NCI-H187 (cell line): ENCODE measurements around the gene PPP2R5B.

Source experiments
- DNase-seq, 2 experiments: peaks; one replicate each; lab custom pipeline; 2025; lab: John Stamatoyannopoulos, UW

The PPP2R5B gene

DNA sequence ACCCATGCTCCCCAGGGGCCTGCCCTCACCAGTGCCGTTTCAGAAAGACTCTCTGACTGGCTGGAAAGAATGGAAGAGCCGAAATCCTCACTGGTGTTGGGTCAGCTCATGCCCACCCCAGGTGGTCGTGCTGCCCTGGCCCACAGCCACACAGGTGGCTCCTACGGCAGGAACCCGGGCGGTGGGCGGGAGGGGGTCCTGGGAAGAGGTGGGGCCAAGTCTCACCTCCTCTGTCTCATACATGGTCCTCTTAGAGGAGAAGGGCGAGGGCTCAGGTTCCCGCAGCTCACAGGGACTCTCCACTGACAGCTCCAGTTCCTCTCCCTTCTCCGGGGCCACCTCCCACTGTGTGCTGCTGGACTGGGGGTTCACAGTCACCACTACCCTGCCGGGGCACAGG lies 15.7 kb upstream of the PPP2R5B start:
- no peak for DNase-seq

DNA sequence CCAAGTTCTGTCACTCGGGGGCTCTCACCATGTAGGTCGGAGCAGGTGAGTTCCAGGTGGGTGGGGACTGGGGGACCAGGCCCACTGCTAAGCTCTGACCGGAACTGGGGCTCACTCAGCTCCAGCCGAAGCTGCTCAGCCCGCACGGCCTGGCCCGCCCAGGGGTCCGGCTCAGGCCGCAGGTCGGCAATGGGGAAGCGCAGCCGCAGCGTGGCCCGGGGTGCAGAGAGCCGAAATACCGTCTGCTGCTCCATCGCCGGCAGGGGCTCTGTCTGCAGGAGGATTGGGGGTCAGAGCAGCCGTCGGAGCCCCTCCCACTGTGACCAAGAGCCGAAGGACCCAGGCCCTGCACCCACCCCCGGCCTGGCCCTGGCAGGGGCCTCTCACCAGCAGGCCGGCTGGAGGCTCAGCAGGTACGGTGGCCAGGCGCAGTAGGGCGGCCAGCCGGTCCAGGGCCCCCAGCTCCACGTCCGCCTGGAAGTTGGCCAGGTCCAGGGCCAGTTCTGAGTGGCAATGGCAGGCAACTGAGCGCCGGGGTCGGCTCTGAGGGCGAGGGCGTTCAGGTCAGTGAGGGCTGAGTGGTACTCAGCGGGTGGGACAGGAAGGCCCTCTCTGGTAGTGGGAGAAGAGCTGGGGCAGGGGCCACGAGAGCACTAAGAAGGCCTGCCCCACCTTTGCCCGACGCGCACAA lies 14.7 kb upstream of the PPP2R5B start:
- no peak for DNase-seq

DNA sequence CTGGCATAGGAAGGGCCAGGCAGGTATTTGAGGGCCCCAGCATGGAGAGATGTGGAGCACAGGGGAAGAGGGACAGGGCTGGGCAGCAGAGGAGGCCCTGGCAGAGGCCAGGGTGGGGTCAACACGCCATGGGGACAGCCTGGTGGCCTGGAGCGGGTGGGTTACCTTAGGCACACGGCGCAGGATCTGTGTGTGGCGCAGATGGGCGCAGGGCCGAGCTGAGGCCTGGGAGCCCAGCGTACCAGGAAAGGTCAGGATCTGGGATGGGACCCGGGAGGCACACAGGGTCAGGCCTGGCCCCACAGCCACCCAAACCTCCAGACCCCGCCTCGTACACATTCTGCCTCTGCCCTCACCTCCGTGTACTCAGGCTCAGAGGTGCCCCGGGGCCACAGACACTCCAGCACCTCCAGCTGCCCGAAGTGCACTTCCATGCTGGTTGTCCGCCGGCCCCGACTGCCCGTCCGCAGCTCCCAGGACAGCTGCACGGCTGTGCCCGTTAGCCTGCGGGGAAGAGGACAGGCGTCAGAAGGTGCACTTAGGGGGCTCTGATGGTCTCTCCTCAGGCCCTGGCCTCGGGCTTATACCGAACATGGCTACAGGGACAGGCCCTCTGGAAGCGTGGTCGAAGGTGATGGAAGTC lies 13.9 kb upstream of the PPP2R5B start:
- no peak for DNase-seq

DNA sequence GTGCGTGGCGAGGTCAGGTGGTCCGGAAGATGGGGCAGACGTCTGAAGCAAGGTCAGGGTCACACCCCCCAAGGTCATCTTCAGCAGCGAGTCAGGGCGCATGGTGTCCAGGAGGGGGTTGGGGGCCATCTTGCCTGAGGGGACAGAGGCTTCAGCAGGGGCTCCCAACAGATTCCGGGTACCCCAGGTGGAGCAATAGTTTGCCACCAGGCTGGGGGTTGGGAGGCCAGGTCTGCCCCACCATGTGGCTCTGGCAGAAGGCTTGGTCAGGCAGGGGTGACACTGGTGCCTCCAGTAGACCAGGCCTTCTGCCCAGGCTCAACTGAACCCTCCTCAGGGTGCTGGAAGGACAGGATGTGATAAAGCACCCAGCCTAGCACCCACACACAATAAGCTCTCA lies 13.3 kb upstream of the PPP2R5B start:
- DNase-seq: no peak

DNA sequence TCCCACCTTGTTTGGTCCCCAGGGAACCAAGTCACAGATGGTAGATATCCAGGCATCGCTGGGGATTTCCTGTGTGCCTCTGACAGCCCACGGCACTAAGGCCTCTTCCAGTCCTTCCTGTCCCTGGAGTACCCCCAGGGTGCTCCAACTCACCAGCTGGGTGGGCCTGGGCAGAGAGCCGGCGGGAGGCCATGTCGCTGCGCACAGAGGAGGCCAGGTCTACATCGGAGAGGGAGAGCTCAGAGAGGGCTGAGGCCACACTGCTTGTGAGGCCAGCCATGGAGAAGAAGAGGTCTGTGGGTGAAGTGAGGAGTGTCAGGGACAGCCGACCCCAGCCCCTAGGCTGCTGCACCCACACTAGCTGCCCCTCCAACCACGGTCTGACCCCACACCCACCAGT lies 12.8 kb upstream of the PPP2R5B start:
- no peak for DNase-seq

DNA sequence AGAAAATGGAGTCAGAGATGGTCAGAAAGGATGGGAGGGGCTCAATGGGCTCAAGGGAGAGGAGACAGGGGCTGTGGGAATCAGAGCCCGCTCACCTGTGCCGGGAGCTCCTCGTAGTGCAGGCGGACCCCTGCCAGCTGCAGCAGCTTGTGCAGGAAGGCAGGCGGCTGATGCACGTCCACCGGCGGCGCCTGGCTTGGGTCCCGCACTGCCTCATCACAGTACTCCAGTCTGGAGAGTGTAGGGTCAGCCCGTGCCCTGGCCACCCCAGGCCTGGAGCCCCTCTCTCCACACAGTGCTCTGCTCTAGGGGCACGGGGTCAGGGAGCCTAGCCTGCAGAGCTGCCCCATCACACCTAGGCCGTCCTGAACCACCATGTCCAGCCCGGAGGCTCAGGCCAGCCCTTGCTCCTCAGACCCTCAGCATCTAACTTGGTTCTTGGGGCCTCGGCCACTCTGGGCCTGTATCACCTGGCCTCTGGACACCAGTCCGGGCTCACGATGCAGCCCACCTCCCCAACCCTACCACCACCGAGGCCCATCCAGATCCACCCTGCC lies 11.2 kb upstream of the PPP2R5B start:
- DNase-seq: no peak

DNA sequence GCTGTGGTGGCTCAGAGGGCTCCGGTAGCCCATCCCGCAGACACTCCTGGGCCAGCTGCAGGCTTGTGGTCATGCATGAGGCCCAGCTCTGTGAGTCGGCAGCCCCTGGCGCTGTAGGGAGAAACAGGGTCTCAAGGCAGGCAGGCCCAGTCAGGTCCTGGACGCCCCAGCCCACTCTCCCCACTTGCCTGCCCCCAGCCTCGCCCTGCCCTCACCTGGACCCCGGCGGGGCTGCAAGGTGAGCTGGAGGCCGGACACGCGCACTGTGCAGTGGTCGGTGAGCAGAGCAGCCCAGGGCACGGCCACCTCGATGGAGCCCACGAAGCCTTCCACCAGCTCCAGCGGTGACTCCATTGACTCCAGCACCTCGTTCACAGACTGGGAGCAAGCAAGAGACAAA lies 10.4 kb upstream of the PPP2R5B start:
- DNase-seq: no peak

DNA sequence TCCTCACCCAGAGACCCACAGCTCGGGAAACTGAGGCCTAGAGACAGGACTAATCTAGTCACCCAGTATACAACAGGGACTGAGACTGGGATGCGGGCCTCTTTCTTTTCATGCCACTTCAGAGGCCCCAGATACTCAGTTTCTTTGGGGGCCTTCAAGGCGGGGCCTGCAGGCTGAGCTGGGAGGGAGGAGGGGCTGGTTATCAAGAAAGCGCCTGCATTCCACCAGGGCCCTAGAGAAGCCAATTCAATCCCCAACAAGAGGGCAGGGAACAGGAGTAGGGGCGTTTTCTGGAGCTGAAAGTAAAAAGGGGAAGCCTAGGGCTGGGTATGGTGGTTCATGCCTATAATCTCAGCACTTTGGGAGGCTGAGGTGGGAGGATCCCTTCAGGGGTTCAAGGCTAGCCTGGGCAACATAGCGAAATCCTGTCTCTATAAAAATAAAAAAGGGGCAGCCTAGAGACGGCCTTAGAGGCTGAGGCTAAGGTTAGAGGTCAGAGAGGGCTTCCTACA lies 9.1 kb upstream of the PPP2R5B start:
- no peak for DNase-seq

DNA sequence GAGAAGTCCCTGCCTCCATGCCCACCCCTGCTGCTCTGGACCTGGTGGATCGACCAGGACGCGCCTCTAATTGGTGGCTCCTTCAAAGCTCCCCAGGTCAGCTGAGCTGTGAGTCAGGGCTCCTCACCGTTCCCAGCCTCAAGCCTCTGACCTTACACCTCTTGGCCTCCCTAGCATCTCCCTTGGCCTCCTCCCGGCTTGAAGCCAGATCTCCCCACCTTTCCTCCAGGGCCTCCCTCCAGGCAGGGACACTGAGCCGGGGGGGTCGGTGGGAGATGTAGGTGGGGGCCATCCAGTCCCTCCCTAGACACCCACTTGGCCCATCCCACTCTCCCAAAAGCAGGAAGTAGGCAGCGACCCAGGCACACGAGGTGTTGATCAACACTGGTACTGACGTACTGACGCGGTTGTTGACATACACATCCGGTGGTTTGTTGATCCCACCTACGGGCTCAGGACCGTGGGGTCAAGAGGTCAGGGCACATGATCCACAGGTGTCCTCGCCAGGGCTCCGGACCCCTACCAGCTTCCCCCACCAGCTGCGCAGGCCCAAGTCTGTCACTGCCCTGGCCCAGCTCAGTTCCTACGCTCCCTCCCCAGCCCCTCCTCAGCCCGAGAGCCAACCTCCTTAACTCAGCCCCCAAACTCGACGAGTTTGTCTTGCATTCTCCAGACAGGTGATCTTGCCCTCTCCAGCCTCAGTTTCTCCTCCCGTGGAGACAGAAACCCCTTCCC lies 8.3 kb upstream of the PPP2R5B start:
- DNase-seq: no peak

DNA sequence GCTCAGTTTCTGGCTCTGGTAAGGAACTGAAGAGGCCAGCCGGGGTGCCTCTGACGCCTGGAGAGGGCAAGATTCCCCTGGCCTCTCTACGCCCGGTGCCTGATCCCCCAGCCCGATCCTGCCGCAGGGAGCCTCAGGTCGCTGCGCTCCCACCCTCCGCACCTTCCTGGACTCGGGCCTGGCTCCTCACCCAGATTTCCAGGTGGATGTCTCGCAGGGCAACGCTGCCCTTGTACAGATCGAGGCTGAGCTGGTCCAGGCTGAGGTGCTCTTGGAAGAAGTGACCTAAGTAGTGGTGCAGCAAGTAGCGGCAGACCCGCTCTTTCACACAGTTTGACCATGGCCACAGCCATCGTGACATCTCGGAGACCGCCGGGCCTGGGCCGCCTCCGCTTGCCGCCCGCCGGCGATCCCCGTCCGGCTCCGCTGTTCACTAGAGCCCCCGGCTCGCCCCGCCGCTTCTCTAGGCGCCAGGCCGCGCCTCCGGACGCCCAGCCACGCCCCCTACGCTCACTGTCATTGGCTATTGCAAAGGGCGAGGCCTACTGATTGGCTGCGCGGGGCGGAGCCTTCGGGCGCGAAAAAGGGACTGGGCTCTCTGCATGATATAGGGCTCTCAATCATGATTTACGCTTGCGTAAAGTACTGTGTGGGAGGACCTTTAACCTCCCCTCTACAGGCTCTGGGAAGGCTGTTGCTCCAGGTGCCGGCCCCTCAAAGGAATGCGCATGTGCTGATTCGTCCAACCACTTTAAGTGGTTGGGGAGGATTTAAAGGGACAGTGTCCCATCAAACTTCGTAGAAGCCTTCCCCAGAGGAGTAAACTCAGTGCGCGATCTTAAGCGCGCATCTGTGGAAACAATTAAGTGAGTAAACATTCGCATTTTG lies 7.5 kb upstream of the PPP2R5B start, which contains the start of gene ATG2A:
Gene ATG2A (minus strand): TSS at position 435 of the 888 bp plus-strand sequence. CDS start 74 bp downstream, at position 361.
- DNase-seq: peak; percentile 96 to 98

DNA sequence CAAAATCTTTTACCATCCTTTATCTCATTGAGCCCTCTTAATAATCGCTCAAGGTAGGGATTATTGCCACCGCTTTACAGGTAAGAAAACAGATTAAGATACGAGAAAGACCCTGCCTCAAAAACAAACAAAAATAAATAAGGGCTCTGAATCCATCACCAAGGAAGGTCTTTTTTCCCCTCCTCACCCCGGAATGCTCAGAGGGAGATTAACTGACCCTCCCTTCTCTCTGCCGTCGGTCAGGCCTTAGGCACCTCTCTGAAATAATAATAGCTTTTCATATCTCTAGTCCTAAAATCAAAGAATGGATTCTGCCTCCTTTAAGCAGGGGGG lies 6.9 kb upstream of the PPP2R5B start:
- DNase-seq: no peak

DNA sequence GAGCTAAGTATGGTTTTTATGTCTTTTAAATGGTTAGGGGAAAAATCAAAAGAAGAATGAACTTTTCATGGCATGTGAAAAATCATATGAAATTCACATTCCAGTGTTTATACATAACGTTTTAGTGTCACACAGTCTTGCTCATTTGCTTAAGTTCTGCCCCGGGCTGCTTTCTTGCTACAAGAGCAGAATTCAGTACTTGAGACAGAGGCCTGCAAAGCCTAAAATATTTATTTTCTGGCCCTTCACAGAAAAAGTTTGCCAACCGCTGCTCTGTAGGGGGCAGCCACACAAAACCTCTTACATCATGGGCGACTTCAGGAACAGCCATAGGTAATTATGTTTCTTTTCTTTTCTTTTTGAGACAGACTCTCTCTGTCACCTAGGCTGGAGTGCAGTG lies 6.5 kb upstream of the PPP2R5B start:
- DNase-seq: no peak

DNA sequence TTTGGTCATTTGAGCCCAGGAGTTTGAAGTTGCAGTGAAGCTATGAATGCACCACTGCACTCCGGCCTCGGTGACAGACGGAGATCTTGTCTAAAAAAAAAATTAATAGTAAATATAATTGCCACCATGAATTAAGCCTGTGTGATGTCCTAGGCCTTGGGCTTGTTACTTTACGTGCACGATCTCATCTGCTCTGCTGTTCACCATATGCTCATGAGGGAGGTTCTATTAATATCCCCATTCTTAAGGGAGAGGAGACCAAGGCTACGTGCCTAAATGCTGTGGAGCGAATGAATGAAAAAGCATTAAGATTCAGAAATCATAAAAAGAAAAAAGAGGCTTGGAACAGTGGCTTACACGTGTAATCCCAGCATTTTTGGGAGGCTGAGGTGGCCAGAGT lies 4.9 kb upstream of the PPP2R5B start:
- no peak for DNase-seq

DNA sequence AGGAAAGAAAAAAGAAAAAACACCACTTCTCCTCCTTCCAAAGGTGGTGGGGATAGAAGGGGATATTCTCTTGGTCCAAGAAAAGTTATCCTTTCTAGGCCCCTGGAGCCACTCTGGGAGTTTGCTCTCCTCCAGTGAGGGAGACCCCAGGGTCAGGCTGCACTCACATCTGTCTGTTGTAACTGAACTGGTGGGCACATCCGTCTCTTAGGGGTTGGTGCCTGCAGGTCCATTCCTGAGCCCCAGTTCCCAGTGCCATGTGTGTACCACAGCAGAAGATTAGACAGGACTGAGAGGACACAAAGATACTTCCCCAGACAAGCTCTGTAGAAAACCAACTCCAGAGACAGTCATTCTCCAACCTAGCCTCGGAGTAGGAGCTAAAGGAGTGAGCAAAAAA lies 4.4 kb upstream of the PPP2R5B start:
- DNase-seq: no peak

DNA sequence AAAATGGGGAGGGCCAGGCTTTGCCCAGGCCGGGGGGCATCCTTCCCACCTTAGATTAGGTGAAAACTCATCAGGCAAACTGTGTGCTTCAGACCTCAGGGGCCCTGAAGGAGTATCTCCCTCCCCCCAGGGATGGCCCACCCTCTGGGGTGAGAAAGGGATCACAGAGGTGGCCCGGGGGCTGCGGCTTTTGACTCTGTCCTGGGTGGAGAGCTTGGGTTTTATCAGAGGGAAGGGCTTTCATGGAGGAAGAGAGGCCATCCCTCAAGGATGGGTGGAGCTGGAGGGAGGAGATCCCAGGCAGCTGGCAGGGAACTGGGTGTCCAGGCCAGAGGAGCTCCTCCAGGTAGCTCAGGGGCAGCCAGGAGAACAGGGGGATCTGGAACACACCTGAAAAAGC lies 3.1 kb upstream of the PPP2R5B start:
- no peak for DNase-seq

DNA sequence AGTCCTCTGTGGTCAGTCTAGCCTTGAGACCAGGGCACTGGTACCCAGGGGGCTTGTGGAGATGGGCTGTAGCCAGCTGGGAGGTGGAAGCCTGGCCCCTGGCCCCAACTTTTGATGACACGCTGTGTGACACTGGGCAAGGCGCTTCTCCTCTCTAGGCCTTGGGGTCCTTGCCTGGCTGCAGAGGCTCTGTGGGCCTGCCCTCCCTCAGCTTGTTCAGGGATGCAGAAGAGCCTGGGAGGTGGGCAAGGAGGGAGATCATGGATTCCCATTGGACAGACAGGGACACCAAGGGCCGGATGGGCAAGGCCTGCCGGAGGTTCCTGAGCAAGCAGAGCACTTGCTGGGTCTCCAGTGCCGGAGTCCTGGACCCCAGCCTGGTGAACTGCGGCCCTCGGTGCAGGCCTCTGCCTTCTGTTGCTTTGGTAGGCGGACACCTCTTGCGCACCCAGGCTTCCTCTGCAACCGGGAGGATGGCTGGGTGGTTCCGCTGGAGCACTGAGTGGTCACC lies 1.3 kb upstream of the PPP2R5B start:
- DNase-seq: no peak

DNA sequence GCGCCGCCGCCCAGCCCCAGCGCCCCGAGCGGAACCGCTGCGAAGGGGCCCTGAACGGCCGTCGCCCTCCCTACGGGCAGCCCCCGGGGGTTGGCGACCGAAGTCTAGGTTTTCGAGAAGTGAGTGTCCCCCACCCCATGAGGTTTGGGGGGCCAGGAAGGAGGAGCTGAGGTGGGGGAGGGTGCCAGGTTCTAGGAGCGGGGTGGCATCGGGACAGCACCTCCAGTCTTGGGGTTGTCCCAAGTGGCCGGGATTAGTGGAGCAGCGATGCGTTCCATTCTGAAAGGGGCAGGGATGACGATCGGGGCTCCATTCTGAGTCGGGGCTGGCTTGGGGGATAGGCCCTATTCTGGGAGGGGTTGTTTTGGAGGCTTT lies 408 bp downstream of the PPP2R5B start:
- DNase-seq: no peak

DNA sequence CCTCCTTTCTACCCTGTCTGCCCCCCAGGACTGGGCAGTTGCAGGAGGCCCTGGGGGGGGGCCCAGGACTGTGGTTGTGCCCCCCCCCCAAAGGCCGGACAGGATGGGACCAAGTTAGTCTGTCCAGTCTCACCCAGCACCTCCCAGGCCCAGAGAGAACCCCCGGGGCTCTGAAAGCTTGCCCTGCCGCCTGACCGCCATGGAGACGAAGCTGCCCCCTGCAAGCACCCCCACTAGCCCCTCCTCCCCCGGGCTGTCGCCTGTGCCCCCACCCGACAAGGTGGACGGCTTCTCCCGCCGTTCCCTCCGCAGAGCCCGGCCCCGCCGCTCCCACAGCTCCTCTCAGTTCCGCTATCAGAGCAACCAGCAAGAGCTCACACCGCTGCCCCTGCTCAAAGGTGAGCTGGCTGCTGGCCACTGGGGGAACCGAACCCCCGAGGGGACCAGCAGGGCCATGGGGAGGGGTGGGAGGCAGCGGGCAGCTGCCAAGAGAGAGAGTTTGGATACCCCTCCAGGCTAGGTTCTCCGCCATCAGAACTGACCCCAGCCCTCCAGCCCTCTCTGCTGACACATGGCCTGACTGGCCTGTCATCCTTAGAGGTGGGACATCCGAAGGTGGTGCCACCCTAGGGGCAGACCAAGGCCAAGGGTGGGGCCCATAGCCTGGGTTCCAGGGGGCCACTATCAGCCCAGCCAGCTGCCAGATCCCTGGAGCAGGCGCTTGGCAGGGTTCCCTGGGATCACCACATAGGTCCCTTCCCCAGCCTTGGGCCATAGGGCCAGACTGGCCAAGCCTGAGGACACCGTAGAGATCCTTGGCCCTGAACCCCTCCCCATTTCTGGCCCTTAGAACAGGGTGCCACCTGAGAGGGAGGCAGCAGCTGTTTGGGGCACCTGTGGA lies 1.3 kb downstream of the PPP2R5B start:
- no peak for DNase-seq

DNA sequence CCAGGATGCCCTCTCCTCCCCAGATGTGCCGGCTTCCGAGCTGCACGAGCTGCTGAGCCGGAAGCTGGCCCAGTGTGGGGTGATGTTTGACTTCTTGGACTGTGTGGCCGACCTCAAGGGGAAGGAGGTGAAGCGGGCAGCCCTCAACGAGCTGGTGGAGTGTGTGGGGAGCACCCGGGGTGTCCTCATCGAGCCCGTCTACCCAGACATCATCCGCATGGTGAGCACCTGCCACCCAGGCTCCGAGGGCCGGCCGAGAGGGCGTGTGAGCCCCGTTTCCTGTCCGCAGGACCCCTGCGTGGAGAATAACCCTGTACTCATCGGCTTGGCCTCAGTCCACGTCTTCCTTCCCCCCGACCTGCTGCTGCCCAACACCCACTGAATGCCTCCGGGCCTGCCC lies 2.2 kb downstream of the PPP2R5B start:
- DNase-seq: no peak

DNA sequence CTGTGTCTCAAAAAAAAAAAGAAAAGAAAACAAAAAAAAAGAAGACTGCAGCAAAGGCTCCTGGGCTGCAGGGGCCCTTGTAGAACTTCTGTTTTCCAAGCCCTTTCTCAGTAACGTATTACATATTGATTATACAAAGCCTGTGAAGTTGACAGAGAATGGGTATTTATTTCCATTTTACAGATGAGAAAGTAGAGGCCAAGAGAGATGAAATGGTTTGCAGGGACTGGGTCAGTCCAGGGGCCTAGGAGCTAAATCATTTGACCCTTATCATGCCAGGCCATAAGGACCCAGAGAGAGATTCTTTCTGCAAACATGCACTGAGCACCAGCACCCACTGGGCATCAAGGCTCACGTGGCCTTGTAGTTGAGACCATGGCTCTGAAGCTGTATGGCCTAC lies 4.5 kb downstream of the PPP2R5B start:
- DNase-seq: no peak

DNA sequence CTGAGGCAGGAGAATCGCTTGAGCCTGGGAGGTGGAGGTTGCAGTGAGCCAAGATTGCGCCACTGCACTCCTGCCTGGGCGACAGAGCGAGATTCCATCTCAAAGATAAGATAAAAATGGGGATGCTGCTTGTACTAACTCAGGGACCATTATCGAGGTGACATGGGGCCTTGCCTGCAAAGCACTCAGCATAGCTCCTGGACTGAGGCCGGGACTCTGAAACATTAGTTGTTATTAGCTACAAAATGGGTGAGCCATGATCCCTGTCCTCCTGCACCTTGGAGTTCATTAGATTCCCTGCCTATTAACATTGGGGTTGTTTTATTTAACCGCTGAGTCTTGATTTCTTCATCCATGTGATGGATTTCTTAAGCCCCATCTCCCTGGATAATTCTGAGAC lies 5.1 kb downstream of the PPP2R5B start:
- DNase-seq: no peak
